BE2C (cell line): Measurements from ENCODE around the gene NFKBIE.
A peak's percentile ranks its signal among the peaks of the same experiment; 100 is the strongest.

Source experiments
- DNase-seq: peaks from one replicate; pipeline ENCODE4 v3.0.0-alpha.2; 2020
- H3K27me3 ChIP-seq: fragments of 250-450 bp; sonication (Bioruptor Pico); 2 replicates; pipeline ENCODE4 v1.5.1; 2020; ENCODE audit warnings: mild to moderate bottlenecking
- H3K36me3 ChIP-seq: fragments of 250-450 bp; sonication (Bioruptor Pico); 2 replicates; pipeline ENCODE4 v1.5.1; 2020; ENCODE audit warnings: mild to moderate bottlenecking
- H3K4me1 ChIP-seq: fragments of 250-450 bp; sonication (Bioruptor Pico); 2 replicates; pipeline ENCODE4 v1.5.1; 2020
- H3K4me3 ChIP-seq: 2 replicates; pipeline ENCODE4 v1.5.1; 2011; ENCODE audit warnings: low read depth, low read length
- H3K9me3 ChIP-seq: fragments of 250-450 bp; sonication (Bioruptor Pico); 2 replicates; pipeline ENCODE4 v1.5.1; 2020
- TF ChIP-seq, protein P1 (sequence below): IDR thresholded peaks from 2 replicates; pipeline ENCODE4 v1.5.1; 2012; ENCODE audit warnings: mild to moderate bottlenecking, low read depth, low read length

Gene NFKBIE

DNA sequence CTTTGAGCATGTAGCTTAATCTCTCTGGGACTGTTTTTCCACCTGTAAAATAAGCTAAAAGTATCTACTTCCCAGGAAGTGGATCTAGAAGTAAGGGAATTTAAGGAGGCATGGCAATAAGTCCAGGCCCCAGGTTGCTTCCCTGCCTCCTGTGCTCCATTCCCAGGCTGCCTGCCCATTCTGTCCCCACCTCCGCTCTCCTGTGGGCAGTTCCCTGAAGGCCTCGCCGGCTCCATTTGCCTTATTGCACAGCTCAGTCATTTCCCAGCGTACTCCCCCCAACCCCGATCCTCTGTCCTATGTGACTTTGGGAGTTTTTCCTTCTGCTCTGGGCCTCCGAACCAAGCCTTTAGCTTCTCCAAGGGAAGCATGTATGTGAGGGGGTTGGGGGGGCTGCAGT lies 37.3 kb downstream of the NFKBIE start:
- TF ChIP-seq, protein P1, sequence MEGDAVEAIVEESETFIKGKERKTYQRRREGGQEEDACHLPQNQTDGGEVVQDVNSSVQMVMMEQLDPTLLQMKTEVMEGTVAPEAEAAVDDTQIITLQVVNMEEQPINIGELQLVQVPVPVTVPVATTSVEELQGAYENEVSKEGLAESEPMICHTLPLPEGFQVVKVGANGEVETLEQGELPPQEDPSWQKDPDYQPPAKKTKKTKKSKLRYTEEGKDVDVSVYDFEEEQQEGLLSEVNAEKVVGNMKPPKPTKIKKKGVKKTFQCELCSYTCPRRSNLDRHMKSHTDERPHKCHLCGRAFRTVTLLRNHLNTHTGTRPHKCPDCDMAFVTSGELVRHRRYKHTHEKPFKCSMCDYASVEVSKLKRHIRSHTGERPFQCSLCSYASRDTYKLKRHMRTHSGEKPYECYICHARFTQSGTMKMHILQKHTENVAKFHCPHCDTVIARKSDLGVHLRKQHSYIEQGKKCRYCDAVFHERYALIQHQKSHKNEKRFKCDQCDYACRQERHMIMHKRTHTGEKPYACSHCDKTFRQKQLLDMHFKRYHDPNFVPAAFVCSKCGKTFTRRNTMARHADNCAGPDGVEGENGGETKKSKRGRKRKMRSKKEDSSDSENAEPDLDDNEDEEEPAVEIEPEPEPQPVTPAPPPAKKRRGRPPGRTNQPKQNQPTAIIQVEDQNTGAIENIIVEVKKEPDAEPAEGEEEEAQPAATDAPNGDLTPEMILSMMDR: no peak
- no peak for DNase-seq
- Histone ChIP-seq H3K27me3 (no peaks in the 10 kb centered on the region), H3K4me1 (peaks cover 19% of the 10 kb centered on the region), H3K9me3 (no peaks in the 10 kb centered on the region), H3K4me3 (no peak overlapping the region), H3K36me3 (peaks cover 42% of the 10 kb centered on the region)

- TF ChIP-seq, protein P1: no peak; the same call in 1 of the 2 replicates
- Histone ChIP-seq H3K4me3 (peak overlapping the region; percentile 45; the same call in 1 of the 2 replicates), H3K4me1 (peaks cover 24% of the 10 kb centered on the region), H3K36me3 (peaks cover 34% of the 10 kb centered on the region), H3K9me3 (no peaks in the 10 kb centered on the region), H3K27me3 (no peaks in the 10 kb centered on the region)
- DNase-seq: no peak
Observed at GRCh38 chr6:44227148-44227793, 38.1 kb downstream of the NFKBIE start.

GRCh38 chr6:44226368-44227147 lies 38.8 kb downstream of the NFKBIE start:
- TF ChIP-seq, protein P1: no peak
- Histone ChIP-seq H3K36me3 (peaks cover 28% of the 10 kb centered on the region), H3K4me3 (peak overlapping the region; percentile 45), H3K9me3 (no peaks in the 10 kb centered on the region), H3K4me1 (peaks cover 27% of the 10 kb centered on the region), H3K27me3 (no peaks in the 10 kb centered on the region)
- DNase-seq: peak; percentile 67

- Histone ChIP-seq H3K4me3 (peak overlapping the region; percentile 45), H3K4me1 (peaks cover 32% of the 10 kb centered on the region), H3K36me3 (peaks cover 21% of the 10 kb centered on the region), H3K27me3 (no peaks in the 10 kb centered on the region), H3K9me3 (no peaks in the 10 kb centered on the region)
- DNase-seq: no peak
- TF ChIP-seq, protein P1: no peak
Observed at GRCh38 chr6:44225579-44226325, 39.6 kb downstream of the NFKBIE start.

DNA sequence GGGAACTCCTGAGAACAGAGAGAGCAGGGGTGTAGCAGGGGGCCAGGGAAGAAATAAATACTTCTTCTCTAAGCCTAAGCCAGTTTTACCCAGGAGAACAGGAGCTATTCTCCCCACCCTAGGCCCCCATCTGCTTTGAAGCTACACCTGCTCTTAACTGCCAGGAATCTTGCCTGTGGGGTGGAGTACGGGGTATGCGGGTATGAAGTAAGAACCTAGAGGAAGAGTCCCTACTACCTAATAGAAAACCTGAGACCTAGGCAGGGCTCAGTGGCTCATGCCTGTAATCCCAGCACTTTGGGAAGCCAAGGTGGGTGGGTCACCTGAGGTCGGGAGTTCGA lies 40.4 kb downstream of the NFKBIE start:
- TF ChIP-seq, protein P1: no peak
- DNase-seq: no peak
- H3K4me3 ChIP-seq: peak overlapping the region; percentile 69
- H3K36me3 ChIP-seq: peaks cover 15% of the 10 kb centered on the region
- H3K9me3 ChIP-seq: no peaks in the 10 kb centered on the region
- no peaks in the 10 kb centered on the region for H3K27me3 ChIP-seq
- peaks cover 32% of the 10 kb centered on the region for H3K4me1 ChIP-seq
